Naive thymus-derived CD4-positive, alpha-beta T cell (primary cell): Measurements from ENCODE around the gene NFATC2IP. TPM values are rescaled to one million over a fixed set of nuclear protein-coding genes. Genes with fewer than 3 reads are reported as not detected.

Experiments
- ATAC-seq: fragments of 150-1000 bp; cut with Tn5 transposase; 2 replicates; pipeline ENCODE4 v1.10.0; 2021; ENCODE audit warnings: mild to moderate bottlenecking, moderate library complexity
- CTCF ChIA-PET: fragments of 350-600 bp; sonication (Branson Sonifier 250); formaldehyde crosslinking; loops from one replicate; lab custom pipeline; 2021; ENCODE audit warnings: antibody characterized with exemption; lab: Charles Lee
- POLR2A ChIA-PET: fragments of 350-600 bp; sonication (Branson Sonifier 250); formaldehyde crosslinking; loops from one replicate; lab custom pipeline; 2021; ENCODE audit warnings: antibody characterized with exemption, inconsistent platforms; lab: Charles Lee
- DNase-seq, 9 donors: peaks; one replicate each; pipeline versions ENCODE4 v3.0.0 to v3.0.0-alpha.2; 2020 to 2022; ENCODE audit warnings: mixed read lengths in 1 of 9
- H3K27ac ChIP-seq: one replicate; pipeline ENCODE4 v1.7.0; 2013; ENCODE audit warnings: mild to moderate bottlenecking, low read depth, low read length, moderate library complexity
- H3K27me3 ChIP-seq, 2 donors: one replicate each; pipeline ENCODE4 v1.7.0; 2013; ENCODE audit warnings: low read length in 2 of 2, mild to moderate bottlenecking in 2 of 2, moderate library complexity in 2 of 2; ENCODE audit not compliant: control insufficient read depth in 2 of 2, insufficient read depth in 2 of 2
- H3K36me3 ChIP-seq, 3 experiments: 1 replicate in 2 of 3; 2 replicates in 1 of 3; pipeline ENCODE4 v1.7.0; 2013; ENCODE audit warnings: low read length in 3 of 3, mild to moderate bottlenecking in 3 of 3, moderate library complexity in 1 of 3; ENCODE audit not compliant: insufficient read depth in 3 of 3, control insufficient read depth in 2 of 3
- H3K4me1 ChIP-seq, 2 donors: one replicate each; pipeline ENCODE4 v1.7.0; 2013; ENCODE audit warnings: low read length in 2 of 2, mild to moderate bottlenecking in 2 of 2, moderate library complexity in 1 of 2; ENCODE audit not compliant: control insufficient read depth in 2 of 2, insufficient read depth in 2 of 2
- H3K4me3 ChIP-seq: 2 replicates; pipeline ENCODE4 v1.7.0; 2013; ENCODE audit warnings: mild to moderate bottlenecking, low read length
- H3K9me3 ChIP-seq, 3 experiments: 1 replicate in 2 of 3; 2 replicates in 1 of 3; pipeline ENCODE4 v1.7.0; 2013; ENCODE audit warnings: low read length in 3 of 3; ENCODE audit not compliant: control insufficient read depth in 2 of 3
- H3K27ac Mint-ChIP-seq, 9 donors: one replicate each; pipeline ENCODE4 v1.8.0; 2020 to 2022; ENCODE audit warnings: mixed read lengths in 9 of 9, mild to moderate bottlenecking in 8 of 9, moderate library complexity in 5 of 9, inconsistent platforms in 2 of 9
- H3K27me3 Mint-ChIP-seq, 5 donors: one replicate each; pipeline ENCODE4 v1.8.0; 2021 to 2022; ENCODE audit warnings: mixed read lengths in 5 of 5, mild to moderate bottlenecking in 1 of 5
- H3K36me3 Mint-ChIP-seq, 5 donors: one replicate each; pipeline ENCODE4 v1.8.0; 2020 to 2022; ENCODE audit warnings: mixed read lengths in 5 of 5, mild to moderate bottlenecking in 3 of 5, inconsistent platforms in 1 of 5
- H3K4me1 Mint-ChIP-seq, 7 donors: one replicate each; pipeline ENCODE4 v1.8.0; 2020 to 2022; ENCODE audit warnings: mixed read lengths in 7 of 7, mild to moderate bottlenecking in 3 of 7, inconsistent platforms in 1 of 7
- H3K4me3 Mint-ChIP-seq, 10 donors: one replicate each; pipeline ENCODE4 v1.8.0; 2020 to 2022; ENCODE audit warnings: mild to moderate bottlenecking in 10 of 10, mixed read lengths in 10 of 10, moderate library complexity in 6 of 10, inconsistent platforms in 2 of 10
- H3K9me3 Mint-ChIP-seq, 11 donors: one replicate each; pipeline ENCODE4 v1.8.0; 2020 to 2022; ENCODE audit warnings: mixed read lengths in 11 of 11, mild to moderate bottlenecking in 4 of 11, inconsistent platforms in 1 of 11, moderate library complexity in 1 of 11
- intact Hi-C, 2 donors: fragments of 100-400 bp; cut with micrococcal nuclease; formaldehyde crosslinking; loops; one replicate each; pipeline ENCODE4 v1.15.1; 2023
- polyA plus RNA-seq, 2 donors: library from polyadenylated mRNA; unstranded; fragments of 300-500 nt; fragmentation: Illumina TruSeq; gene quantifications; one replicate each; pipeline ENCODE4 v1.2.3, GENCODE V29; 2021
- total RNA-seq, 6 experiments: library from RNA in 5 of 6; stranded (reverse) in 5 of 6; gene quantifications; 1 replicate in 5 of 6; 2 replicates in 1 of 6; pipeline ENCODE4 v1.2.3 and lab custom pipeline; 2021 to 2026

The NFATC2IP gene
- total and polyA plus RNA-seq, 7 experiments from 2014 or later = 26.0 to 117 (median 77.8) TPM

DNA sequence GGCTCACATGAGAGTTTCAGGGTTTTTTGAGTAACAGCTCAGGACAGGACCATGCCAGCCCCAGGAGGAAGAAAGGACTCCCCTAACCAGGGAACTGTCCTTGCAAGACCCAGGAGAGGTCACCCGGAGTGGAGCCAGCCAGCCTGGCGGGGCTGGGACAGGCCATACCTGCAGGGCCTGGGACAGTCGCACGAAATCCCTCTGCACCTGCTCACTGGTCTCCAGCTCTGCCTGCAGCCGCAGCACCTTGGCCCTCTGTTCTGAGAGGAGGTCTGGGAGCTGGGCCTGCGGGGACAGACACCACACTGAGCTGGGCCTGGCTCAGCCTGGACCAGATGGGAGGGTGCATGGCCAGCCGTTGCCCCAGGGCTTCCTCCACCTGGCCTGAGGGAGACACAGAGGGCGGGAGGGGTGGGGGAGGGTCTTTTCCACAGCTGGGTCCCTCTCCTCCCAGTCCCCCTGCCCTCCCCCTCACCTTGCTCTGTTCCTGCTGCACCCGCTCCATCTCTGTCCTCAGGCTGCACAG is 45.4 kb upstream of the NFATC2IP start:
- H3K36me3 Mint-ChIP-seq = peaks cover 0 to 4% (median 0%) of the 10 kb centered on the region in 5 donors
- Histone ChIP-seq H3K4me1 (no peaks in the 10 kb centered on the region), H3K9me3 (no peaks in the 10 kb centered on the region), H3K4me3 (no peak overlapping the region), H3K27me3 (no peaks in the 10 kb centered on the region), H3K36me3 (peaks cover 0 to 38% (median 0%) of the 10 kb centered on the region in 3 experiments), H3K27ac (no peak overlapping the region)
- peaks cover 0 to 3% (median 0%) of the 10 kb centered on the region in 7 donors for H3K4me1 Mint-ChIP-seq
- no peak overlapping the region for H3K4me3 Mint-ChIP-seq
- intact Hi-C loops = no loop called here
- DNase-seq (no peak), ATAC-seq (no peak)
- POLR2A ChIA-PET = no interaction called here
- peaks cover 0 to 1% (median 0%) of the 10 kb centered on the region in 11 donors for H3K9me3 Mint-ChIP-seq
- no peaks in the 10 kb centered on the region for H3K27me3 Mint-ChIP-seq
- H3K27ac Mint-ChIP-seq = no peak overlapping the region
- CTCF ChIA-PET = no interaction called here

DNA sequence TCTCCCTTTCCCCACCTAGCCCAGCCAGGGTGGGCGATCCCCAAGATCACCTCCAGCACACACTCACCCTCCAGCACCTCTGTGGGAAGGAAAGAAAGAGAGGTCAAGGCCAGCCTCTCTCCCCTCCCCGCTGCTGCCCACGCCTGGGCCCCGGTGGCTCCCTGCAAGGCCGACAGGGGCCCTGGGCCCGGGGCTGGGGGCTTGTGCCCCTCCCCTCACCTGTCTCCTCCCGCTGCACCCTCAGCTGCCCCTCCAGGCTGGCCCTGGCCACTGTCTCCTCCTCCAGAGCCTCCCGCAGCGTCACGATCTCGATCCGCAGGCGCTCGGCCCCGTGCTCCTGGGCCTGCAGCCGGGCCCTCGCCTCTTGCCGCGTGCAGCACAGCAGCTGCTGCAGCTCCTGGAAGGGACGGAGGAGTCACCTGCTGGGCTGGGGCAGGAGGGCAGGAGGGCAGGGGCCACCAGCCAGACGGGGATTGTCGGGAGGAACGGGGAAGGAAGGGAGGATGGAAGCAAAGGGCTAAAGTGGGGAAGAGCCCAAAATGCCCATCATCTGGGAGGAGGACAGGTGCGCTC is 44.9 kb upstream of the NFATC2IP start:
- no peak for ATAC-seq
- peaks cover 0 to 3% (median 0%) of the 10 kb centered on the region in 7 donors for H3K4me1 Mint-ChIP-seq

DNA sequence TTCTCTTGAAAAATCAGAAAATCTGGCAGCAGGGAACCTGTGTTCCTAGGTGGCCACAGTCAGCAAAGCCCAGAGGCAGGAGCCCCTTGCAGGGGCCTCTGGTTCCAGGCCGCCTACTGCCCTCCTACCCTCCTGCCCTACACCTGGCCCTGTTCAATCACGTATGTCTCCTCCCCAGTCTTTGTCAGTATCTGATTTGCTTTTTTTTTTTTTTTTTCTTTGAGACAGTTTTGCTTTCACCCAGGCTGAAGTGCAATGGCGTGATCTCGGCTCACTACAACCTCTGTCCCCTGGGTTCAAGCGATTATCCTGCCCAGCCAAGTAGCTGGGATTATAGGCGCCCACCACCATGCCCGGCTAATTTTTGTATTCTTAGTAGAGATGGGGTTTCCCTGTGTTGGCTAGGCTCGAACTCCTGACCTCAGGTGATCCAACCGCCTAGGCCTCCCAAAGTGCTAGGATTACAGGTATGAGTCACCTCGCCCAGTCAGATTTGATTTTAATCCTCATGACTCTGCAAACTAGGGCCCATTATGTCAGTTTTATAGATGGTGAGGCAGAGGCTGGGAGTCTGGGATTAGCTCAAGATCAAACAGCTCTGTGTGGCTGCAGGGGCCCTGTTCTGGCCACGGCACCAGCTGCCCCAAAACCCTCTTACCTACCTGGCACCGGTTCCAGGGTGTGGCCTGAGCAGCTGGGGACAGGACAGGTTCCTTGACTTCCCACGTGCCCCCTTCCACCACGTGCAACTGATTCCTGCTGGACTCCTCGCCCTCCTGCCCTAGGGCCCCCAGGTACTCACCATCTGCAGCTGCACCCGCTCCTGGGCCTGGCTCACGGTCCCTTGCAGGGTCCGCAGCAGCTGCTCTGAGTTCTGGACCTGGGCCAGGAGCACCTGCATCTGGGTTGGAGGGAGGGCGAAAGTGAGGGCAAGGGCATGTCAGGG is 40.4 kb upstream of the NFATC2IP start:
- ATAC-seq (no peak), DNase-seq (no peak)
- H3K4me3 ChIP-seq = no peak overlapping the region
- peaks cover 0 to 2% (median 0%) of the 10 kb centered on the region in 7 donors for H3K4me1 Mint-ChIP-seq
- peaks cover 0 to 1% (median 0%) of the 10 kb centered on the region in 11 donors for H3K9me3 Mint-ChIP-seq
- H3K9me3 ChIP-seq = no peaks in the 10 kb centered on the region
- no peaks in the 10 kb centered on the region for H3K4me1 ChIP-seq
- intact Hi-C loops = no loop called here
- peaks cover 7 to 20% (median 11%) of the 10 kb centered on the region in 5 donors for H3K36me3 Mint-ChIP-seq
- H3K36me3 ChIP-seq = peaks cover 0 to 62% (median 0%) of the 10 kb centered on the region in 3 experiments
- ChIA-PET POLR2A (interaction anchor here (0.6 to 1.4 kb wide), 2 partner anchors 9 to 56 kb away, joined by 3 to 4 read pairs; no protein-coding TSS in a partner anchor), CTCF (interaction anchor here (1.4 kb wide), 1 partner anchor 35 kb away, joined by 3 read pairs; no protein-coding TSS in a partner anchor)
- no peak overlapping the region for H3K4me3 Mint-ChIP-seq
- H3K27ac ChIP-seq = no peak overlapping the region
- no peaks in the 10 kb centered on the region for H3K27me3 ChIP-seq
- H3K27me3 Mint-ChIP-seq = no peaks in the 10 kb centered on the region
- H3K27ac Mint-ChIP-seq = no peak overlapping the region

More for the DNA sequence above, 44.9 kb upstream of the NFATC2IP start:
- ChIA-PET POLR2A (no interaction called here), CTCF (no interaction called here)
- Mint-ChIP-seq H3K27ac (no peak overlapping the region), H3K36me3 (peaks cover 0 to 4% (median 0%) of the 10 kb centered on the region in 5 donors), H3K4me3 (no peak overlapping the region), H3K9me3 (peaks cover 0 to 1% (median 0%) of the 10 kb centered on the region in 11 donors), H3K27me3 (no peaks in the 10 kb centered on the region)
- Histone ChIP-seq H3K27me3 (no peaks in the 10 kb centered on the region), H3K9me3 (no peaks in the 10 kb centered on the region), H3K27ac (no peak overlapping the region), H3K4me1 (no peaks in the 10 kb centered on the region), H3K4me3 (no peak overlapping the region), H3K36me3 (peaks cover 0 to 44% (median 0%) of the 10 kb centered on the region in 3 experiments)
- intact Hi-C loops = no loop called here
- no peak for DNase-seq

DNA sequence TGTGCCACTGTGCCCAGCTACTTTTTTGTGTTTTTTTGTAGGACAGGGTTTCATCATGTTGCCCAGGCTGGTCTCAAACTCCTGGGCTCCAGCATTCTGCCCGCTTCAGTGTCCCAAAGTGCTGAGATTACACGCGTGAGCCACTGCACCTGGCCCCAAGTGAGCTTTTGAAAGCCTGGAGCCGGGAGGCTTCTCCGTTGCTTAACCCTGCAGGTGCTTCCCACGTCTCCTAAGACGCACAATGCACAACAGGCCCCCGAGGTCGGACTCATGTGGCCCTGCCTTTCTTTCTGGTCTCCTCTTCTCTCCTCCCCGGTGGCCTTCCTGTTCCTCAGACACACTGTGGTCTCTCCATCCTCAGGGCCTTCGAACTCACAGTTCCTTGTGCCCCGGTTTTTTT is 38.2 kb upstream of the NFATC2IP start:
- Mint-ChIP-seq H3K4me3 (no peak overlapping the region), H3K27me3 (no peaks in the 10 kb centered on the region), H3K36me3 (peaks cover 10 to 28% (median 17%) of the 10 kb centered on the region in 5 donors), H3K27ac (no peak overlapping the region), H3K4me1 (peaks cover 0 to 2% (median 0%) of the 10 kb centered on the region in 7 donors), H3K9me3 (no peaks in the 10 kb centered on the region)
- POLR2A ChIA-PET = no interaction called here
- Histone ChIP-seq H3K36me3 (peaks cover 0 to 68% (median 0%) of the 10 kb centered on the region in 3 experiments), H3K4me1 (no peaks in the 10 kb centered on the region), H3K27me3 (no peaks in the 10 kb centered on the region), H3K4me3 (no peak overlapping the region), H3K9me3 (no peaks in the 10 kb centered on the region), H3K27ac (no peak overlapping the region)
- intact Hi-C loops = no loop called here
- no peak for ATAC-seq
- DNase-seq = no peak
- CTCF ChIA-PET = no interaction called here

DNA sequence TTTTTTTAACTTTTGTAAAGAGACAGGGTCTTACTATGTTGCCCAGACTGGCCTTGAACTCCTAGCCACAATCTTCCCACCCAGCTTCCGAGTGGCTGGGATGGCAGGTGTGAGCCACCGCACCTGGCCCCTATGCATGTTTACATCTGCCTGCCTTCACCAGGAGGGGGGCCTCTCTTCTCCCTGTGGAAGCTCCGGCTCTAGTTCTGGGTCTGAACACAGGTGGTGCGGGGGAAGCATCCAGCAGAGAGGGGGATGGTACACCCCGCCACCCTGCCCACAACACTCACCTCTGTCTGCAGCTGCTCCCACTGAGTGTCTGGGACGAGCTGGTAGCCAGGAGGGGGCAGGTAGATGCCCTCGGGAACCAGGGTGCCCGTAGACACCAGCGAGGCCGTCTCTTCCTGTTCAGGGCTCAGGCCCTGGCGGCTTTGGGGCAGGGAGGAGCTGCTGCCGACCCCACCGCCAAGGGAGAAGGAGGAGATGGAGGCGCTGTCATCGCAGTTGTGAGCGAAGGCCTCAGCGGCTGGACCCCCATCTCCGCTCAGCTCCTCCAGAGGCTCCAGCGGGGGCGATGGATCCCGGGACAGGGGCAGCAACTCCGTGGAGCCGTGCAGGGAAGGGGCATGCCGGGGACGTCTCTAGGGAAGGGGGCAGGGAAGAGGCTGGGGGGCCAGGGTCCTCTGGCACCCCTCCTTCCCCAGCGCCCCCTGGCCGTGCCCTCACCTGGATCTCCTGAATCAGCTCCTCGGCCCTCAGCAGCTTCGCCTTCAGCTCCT is 36.6 kb upstream of the NFATC2IP start:
- H3K27ac ChIP-seq = no peak overlapping the region
- ChIA-PET POLR2A (interaction anchor here (1.5 kb wide), 1 partner anchor 11 kb away, joined by 7 read pairs; the partner anchor contains the start of gene RABEP2), CTCF (interaction anchor here (0.5 kb wide), 1 partner anchor 31 kb away, joined by 3 read pairs; no protein-coding TSS in a partner anchor)
- Mint-ChIP-seq H3K36me3 (peaks cover 10 to 24% (median 17%) of the 10 kb centered on the region in 5 donors), H3K4me3 (no peak overlapping the region), H3K27me3 (no peaks in the 10 kb centered on the region), H3K4me1 (peaks cover 0 to 2% (median 0%) of the 10 kb centered on the region in 7 donors), H3K9me3 (no peaks in the 10 kb centered on the region), H3K27ac (no peak overlapping the region)
- intact Hi-C loops = no loop called here
- no peaks in the 10 kb centered on the region for H3K4me1 ChIP-seq
- H3K4me3 ChIP-seq = no peak overlapping the region
- DNase-seq = no peak
- H3K9me3 ChIP-seq = no peaks in the 10 kb centered on the region
- H3K36me3 ChIP-seq = peaks cover 0 to 69% (median 0%) of the 10 kb centered on the region in 3 experiments
- no peaks in the 10 kb centered on the region for H3K27me3 ChIP-seq
- no peak for ATAC-seq

DNA sequence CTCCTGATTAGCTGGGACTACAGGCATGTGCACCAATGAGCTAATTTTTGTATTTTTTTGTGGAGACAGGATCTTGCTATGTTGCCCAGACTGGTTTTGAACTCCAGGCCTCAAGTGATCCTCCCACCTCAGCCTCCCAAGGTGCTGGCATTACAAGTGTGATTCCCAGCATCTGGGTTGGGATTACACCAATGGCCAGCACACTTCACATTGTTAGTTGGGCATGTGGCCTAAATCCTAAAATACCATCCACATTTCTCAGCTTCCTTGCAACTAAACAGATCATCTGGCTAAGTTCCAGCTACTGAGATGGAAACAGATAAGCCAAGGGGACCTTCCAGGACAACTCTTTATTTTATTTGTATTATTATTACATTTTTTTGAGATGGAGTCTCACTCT is 35.6 kb upstream of the NFATC2IP start:
- Histone ChIP-seq H3K9me3 (no peaks in the 10 kb centered on the region), H3K4me3 (no peak overlapping the region), H3K36me3 (peaks cover 0 to 72% (median 0%) of the 10 kb centered on the region in 3 experiments), H3K27ac (no peak overlapping the region), H3K4me1 (no peaks in the 10 kb centered on the region), H3K27me3 (no peaks in the 10 kb centered on the region)
- H3K27me3 Mint-ChIP-seq = no peaks in the 10 kb centered on the region
- CTCF ChIA-PET = no interaction called here
- ATAC-seq (no peak), DNase-seq (no peak)
- intact Hi-C loops = no loop called here
- H3K27ac Mint-ChIP-seq = peak overlapping the region in 1 of 9 donors; percentile 28
- no peak overlapping the region for H3K4me3 Mint-ChIP-seq
- POLR2A ChIA-PET = interaction anchor here (0.6 to 1.5 kb wide), 2 partner anchors 10 to 17 kb away, joined by 3 to 7 read pairs; partner anchors contain the start of gene RABEP2
- peaks cover 9 to 28% (median 17%) of the 10 kb centered on the region in 5 donors for H3K36me3 Mint-ChIP-seq
- H3K4me1 Mint-ChIP-seq = peaks cover 0 to 2% (median 0%) of the 10 kb centered on the region in 7 donors
- H3K9me3 Mint-ChIP-seq = no peaks in the 10 kb centered on the region
